NT2/D1 (cell line): ENCODE results near the gene DCDC2B.

ENCODE experiments used
- SUZ12 ChIP-seq: IDR thresholded peaks from 2 replicates; pipeline ENCODE4 v1.6.1; 2011; ENCODE audit not compliant: insufficient read length, insufficient read depth; ENCODE audit errors: extremely low read depth
- YY1 ChIP-seq: IDR thresholded peaks from 2 replicates; pipeline ENCODE4 v1.6.1; 2011; ENCODE audit not compliant: insufficient read length, insufficient read depth
- ZNF274 ChIP-seq: IDR thresholded peaks from 2 replicates; pipeline ENCODE4 v1.6.1; 2011; ENCODE audit warnings: mild to moderate bottlenecking, low read depth, low read length

GRCh38 chr1:32179443-32180185, 29.3 kb upstream of the DCDC2B start, which contains the start of gene TXLNA:
- TF ChIP-seq SUZ12 (no peak), ZNF274 (no peak), YY1 (peak; percentile 30)
